Activated naive CD4-positive, alpha-beta T cell treated with Interleukin-2 at 50 U/mL for 16 hours (primary cell): ENCODE data around the gene HERPUD1.
"Not testable (repeated sequence)": the region's sequence is repeated elsewhere in the genome, so short reads cannot be mapped to it uniquely, and the experiment has no call there.

Source experiments
- DNase-seq: peaks from one replicate; pipeline ENCODE4 v3.0.0-alpha.2; 2020

HERPUD1 gene, protein sequence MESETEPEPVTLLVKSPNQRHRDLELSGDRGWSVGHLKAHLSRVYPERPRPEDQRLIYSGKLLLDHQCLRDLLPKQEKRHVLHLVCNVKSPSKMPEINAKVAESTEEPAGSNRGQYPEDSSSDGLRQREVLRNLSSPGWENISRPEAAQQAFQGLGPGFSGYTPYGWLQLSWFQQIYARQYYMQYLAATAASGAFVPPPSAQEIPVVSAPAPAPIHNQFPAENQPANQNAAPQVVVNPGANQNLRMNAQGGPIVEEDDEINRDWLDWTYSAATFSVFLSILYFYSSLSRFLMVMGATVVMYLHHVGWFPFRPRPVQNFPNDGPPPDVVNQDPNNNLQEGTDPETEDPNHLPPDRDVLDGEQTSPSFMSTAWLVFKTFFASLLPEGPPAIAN

DNA sequence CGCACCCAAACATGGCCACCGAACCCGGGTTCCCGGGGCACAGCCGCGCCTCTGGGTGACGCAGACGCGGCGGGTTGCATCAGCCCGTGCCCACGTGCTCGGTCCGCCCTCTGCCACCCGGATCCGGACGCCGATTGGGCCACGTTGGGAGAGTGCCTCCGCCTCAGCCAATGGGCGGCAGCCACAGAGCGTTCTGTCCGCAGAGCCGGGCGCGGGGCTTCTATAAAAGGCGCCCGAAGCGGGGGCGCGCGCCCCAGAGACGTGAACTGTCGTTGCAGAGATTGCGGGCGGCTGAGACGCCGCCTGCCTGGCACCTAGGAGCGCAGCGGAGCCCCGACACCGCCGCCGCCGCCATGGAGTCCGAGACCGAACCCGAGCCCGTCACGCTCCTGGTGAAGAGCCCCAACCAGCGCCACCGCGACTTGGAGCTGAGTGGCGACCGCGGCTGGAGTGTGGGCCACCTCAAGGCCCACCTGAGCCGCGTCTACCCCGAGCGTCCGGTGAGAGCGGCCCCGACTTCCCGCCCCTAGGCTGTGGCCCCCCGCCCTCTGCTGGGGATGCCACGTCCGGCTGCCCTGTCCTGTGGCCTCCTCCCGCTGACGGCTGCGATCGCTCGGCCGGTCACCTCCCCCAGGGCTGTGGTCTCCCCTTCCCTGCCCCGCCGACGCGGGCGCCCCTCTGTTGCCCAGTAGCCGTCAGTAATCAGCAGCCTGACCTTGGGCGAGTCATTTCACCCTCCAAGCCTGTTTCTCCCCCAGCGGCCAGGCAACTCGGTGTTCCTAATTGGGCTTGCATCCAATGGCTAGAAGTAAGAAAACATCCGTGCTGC is at the start of gene HERPUD1:
Gene HERPUD1 (plus strand): TSS at position 251 of the 829 bp plus-strand sequence. CDS start 103 bp downstream, at position 354.
- DNase-seq: peak; percentile 99

DNA sequence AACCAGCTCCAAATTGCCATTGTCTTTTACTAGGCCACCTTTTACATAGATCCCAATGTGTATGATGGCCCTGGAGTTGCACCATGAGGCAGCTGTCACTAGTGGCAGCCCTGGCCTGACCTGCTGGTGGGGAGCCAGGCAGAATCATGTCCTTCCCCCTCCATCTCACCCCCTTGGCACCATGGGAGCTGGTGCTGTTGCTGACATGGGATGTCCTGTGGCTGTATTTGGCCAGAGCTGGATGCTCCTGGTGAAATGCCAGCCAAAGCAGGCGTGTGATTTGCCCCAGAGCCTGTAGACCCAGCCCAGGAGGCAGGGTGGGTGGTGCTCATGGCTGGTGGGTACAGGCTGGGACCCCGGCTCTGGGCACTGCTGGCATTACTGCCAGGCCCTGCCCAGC is 48.4 kb upstream of the HERPUD1 start:
- no peak for DNase-seq

DNA sequence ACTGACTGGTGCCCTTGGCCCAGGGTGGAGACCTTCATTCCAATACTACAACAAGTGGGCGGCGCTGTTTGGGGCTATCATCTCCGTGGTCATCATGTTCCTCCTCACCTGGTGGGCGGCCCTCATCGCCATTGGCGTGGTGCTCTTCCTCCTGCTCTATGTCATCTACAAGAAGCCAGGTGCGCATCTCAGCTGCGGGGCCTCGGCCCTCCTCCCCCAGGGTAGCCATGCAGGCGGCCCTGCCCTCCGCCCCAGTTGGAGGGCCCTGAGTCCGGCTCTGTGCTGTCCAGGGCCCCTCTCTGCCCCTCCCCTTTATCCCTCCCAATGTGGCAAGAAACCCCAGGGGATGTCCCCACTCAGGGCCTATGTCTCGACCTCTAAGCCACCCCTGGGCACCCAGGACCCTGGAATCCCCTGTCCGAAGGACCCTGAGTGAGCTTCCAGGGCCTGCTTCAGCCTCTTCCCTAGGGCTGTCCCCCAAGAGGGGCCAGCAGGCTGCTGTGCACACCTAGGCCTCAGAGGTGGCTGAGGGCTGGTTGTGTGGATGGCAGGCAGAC is 47.8 kb upstream of the HERPUD1 start:
- no peak for DNase-seq

DNA sequence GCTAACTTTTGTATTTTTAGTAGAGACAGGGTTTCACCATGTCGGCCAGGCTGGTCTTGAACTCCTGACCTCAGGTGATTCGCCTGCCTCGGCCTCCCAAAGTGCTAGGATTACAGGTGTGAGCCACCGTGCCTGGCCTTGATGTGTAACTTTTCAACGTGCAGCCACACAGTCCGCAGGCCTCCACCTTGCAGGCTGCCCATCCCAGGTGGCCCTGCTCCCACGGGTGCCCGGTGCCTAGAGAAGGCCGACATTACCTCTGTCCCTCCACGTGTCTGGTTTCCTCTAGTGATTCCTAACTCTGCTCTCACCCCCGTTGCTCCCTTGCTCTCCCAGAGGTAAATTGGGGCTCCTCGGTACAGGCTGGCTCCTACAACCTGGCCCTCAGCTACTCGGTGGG is 47.0 kb upstream of the HERPUD1 start:
- DNase-seq: not testable (repeated sequence)

DNA sequence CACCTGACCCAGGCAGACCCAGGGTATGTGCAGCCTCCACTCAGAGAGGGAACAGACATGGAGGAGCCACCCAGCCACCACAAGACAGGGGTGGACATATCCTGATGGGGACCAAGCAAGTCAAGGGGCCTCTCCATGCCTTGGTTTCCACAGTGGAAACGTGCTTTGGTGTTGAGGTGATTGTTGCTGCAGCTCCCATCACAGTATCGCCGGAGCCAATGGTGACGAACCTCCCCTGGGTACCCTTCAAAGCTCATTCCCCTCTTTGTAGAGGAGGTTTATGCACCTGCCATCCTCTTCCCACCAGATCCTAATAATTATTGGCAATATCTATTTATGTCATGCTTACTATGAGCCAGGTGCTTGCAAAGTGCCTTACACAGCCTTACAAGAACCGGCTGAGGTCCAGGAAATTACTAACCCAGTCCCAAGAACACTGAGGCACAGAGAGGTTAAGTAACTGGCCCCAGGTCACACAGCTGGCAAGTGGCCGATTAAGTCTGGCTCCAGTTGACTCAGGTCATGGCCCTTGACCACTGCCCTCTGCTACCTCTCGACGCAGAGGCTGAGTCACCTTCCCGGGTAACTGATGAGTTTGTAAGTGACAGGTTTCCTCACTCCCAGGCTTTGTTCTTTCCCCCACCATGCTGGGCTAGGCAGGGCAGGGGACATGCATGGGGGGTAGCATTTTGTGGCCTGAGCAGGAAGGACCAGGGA is 46.3 kb upstream of the HERPUD1 start:
- DNase-seq: no peak

DNA sequence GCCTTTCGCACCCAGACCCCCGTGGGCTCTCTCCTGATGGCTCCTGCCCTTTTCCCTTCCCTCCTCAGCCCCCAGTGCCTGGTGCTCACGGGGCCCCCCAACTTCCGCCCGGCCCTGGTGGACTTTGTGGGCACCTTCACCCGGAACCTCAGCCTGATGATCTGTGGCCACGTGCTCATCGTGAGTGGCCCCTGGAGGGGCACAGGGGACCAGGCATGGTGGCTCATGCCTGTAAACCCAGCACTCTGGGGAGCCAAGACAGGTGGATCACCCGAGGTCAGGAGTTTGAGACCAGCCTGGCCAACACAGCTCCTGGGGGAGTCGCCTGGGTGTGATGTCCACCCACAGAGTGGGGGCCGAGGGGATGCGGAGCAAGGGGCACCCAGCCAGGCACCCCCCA is 45.6 kb upstream of the HERPUD1 start:
- no peak for DNase-seq

DNA sequence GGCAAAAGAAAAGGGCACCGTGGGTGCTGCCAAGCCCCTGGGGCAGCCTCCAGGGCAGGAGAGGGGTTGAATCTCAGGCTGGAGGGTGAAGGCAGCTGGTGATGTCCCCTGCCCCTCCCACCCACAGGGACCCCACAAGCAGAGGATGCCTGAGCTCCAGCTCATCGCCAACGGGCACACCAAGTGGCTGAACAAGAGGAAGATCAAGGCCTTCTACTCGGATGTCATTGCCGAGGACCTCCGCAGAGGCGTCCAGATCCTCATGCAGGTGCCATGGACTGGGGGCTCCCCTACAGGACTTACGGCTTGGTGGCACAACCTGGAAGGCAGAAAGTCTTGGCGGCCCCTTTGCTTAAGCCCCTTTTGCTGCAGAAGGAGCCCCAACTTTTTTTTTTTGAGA is 45.1 kb upstream of the HERPUD1 start:
- DNase-seq: no peak

DNA sequence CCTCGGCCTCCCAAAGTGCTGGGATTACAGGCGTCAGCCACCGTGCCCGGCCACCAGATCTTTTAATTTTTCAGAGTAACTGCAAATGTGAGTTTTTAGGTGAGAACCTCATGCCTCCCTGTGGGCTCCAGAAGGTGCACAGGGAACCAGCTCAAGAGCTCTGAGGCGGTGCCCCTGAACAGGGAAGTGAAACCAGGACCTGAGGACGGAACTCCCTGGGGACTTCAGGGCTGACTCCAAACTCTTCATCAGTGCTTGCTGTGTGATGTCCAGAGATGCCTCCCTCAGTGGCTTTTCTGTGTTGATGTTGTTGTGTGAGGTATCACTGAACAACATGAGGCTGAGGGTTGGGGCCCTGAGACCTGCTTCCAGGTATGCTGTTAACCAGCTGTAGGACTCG is 43.1 kb upstream of the HERPUD1 start:
- no peak for DNase-seq

DNA sequence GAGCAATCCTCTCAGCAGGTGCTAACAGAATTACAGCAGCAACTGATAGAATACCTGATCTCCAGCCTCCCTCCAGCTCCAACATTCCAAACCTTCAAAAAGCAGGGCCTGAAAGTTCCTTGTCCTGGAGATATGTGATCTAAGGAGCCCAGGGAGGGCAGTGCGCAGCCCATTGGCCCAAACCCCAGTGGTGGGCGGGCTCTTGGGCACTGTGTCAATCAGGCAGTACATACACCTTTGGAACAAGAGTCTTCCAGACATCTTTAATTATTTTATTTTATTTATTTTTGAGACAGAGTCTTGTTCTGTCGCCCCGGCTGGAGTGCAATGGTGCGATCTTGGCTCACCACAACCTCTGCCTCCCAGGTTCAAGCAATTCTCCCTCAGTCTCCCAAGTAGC is 42.7 kb upstream of the HERPUD1 start:
- no peak for DNase-seq

DNA sequence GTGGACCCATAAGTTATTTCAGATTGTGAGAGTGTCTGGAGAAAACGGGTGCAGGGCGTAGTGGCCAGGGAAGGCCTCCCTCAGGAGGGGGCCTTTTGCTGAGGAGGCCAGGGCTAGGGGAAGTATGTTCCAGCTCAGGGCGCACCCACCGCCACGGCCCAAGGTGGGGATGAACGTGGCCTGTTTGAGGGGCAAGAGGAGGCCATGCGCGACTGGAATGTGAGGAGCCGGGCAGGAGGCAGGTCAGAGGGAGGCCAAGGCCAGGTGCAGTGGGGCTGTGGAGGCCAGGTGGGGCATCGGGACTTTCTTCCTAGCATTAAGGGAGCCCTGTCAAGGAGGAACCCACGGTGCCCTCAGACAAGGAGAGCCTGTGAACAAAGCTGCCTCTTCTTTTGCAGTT is 40.3 kb upstream of the HERPUD1 start:
- no peak for DNase-seq

DNA sequence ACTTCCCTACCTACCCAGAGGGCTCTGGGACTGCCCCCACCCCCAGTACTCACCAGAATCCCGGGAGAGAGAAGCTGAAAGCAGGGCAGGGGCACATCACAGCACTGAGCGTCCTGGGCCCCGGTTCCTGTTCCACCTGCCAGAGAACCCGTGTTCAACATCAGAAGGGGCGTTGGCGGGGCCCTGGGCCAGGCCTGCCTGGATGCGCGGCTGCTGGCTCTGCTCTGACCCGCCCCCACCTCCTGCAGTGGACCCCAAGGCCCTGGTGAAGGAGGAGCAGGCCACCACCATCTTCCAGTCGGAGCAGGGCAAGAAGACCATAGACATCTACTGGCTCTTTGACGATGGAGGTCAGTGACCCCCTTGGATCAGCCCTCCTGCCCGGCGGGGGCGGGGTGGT is 39.2 kb upstream of the HERPUD1 start:
- DNase-seq: no peak

DNA sequence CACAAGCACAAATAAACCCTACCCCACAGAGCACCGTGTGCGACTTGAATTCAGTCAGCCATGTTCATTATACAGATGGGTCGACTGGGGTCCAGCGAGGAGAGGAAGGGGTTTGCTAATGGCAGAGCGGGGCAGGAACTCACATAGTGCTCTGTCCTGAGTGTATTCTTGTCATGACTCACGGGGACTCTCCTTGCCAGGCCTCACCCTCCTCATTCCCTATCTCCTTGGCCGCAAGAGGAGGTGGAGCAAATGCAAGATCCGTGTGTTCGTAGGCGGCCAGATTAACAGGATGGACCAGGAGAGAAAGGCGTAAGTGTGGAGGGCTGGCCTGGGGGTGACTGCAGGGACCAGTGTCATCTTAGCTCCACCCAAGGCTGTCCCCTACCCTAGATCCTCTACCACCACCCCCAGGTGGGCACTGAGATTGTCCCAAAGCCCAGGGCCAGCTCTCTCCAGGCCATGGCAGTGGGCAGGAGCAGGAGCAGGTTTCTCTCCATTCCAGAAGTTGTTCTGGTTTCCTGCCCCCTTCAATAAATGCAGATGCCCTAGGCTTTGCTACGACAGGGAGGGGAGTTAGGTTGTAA is 37.5 kb upstream of the HERPUD1 start:
- no peak for DNase-seq

DNA sequence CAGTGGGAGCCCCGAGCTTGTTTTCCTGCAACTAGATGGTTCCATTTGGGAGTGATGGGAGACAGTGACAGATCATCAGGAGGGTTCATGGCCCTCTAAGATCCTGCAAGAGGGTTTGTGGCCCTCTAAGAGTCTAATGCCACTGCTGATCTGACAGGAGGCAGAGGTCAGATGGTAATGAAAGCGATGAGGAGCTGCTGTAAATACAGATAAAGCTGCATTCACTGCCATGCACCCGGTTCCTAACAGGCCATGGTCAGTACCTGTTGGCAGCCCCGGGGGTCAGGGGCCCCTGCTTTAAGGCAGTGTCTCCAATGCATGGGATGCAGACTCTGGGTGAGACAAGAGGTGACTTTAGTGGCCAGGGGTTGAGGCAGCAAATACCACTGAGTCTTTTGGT is 36.1 kb upstream of the HERPUD1 start:
- DNase-seq: no peak

DNA sequence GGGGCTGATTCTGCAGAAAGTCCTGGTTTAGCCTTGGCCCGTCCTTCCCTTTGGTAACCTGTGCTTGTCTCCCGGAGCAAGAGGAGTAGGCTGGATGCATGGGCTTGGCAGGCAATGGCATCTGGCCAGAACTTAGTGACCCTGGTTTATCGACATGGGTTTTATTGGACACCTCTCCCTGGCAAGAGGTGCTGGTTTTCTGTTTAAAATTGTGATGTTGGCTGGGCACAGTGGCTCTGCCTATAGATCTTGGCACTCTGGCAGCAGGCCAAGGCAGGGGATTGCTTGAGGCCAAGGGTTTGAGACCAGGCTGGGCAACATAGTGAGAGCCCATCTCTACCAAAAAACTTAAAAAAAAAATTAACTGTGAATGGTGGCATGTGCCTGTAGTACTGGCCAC is 35.7 kb upstream of the HERPUD1 start:
- no peak for DNase-seq

DNA sequence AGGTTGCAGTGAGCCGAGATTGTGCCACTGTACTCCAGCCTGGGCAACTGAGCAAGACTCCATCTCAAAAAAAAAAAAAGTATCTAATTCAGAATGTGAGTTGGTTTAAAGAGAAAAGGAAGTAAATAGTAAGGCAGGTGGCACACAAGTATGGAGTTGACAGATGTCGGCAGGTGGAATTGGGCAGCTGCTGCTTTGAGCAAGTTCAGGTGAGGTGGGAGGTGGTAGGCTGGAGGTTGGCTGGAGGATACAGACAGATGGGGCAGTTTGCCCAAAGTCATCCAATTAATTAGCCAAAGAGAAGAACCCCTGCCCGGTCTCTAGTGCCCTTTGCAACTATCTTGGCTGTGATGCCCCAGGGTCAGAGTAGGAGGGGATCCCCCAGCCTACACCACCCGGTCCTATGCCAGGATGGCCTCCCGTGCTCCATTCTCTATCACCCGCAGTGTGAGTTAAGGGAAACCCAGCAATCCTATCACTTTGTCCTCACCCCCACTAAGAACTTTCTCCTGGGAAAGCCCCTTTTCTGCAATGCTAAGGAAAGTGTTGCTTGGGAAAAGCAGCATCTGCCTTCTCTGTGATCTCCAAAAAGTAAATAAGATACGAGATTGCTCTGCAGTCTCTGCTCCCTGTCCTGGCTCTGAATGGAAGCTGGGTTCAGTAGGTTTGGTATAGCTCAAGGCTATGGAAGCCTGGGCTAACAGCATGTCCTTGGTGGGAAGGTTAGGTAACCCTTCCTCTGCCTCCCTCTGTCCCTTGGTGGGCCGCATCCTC is 34.7 kb upstream of the HERPUD1 start:
- no peak for DNase-seq

DNA sequence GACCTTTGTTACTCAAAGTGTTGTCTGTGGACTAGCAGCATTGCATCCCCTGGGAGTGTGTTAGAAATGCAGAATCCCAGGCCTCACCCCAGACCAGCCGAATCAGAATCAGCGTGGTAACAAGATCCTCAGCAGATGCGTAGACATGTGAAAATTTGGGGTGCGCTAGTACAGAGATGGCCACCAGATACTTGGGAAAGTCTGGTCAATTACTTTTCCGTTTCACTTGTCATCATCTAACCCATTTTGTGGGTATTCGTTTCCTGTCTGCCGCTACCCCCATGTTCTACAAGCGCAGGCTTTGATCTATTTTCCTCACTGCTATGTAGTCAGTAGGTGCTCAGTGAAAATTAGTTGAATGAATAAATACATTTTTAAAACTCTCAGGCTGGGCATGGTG is 33.1 kb upstream of the HERPUD1 start:
- no peak for DNase-seq

DNA sequence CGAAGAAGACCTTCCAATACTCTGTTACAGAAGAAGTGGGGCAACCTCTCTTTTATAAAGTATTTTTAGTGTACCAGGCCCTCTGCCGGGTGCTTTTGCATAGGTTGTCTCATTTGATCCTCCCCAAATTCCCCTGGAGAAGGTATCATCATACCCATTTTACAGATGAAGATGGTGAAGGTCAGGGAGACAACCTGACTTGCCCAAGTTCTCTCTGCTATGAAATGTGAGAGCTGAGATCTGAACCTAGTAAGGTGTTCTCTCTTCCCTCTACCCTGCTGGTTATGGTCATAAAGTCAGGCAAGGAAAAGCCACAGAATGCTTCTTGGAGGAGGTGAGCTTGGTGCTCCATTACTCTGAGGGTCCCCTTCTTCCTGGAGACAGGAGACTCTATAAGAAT is 28.1 kb upstream of the HERPUD1 start:
- no peak for DNase-seq

DNA sequence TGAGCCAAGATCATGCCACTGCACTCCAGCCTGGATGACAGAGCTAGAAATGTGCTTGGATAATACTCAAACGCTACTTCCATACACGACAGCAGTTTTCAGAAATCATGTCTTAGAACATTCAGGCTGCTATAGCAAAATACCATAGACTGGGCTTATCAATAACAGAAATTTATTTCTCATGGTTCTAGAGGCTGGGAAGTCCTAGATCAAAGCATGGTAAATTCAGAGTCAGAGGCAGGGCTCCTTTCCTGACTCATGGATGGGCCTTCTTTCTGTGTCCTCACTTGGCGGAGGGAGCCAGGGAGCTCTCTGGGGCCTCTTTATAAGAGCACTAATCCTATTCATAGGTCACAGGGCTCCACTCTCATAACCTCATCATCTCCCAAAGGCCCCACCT is 24.5 kb upstream of the HERPUD1 start:
- no peak for DNase-seq

DNA sequence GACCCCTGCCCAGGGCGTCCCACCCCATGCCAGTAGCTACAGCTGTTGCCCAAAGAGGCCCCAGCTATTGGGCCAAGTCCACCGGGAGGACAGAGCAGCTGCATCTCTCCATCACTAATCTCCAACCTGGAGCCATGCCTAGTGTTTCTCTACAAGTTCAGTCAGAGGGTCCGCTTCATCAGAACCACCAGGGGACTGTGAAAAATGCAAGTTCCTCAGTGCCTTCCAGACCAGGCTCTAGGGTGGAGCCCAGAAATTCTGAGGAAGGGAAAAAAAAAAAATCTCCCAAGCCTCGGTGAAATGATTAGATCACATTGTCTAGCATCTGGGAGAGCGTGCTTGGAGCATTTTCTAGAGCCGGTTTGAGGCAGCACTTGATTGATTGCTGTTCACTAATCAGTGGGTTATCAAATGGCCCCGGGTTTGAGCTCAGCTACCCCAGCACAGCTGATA is 22.4 kb upstream of the HERPUD1 start:
- no peak for DNase-seq

DNA sequence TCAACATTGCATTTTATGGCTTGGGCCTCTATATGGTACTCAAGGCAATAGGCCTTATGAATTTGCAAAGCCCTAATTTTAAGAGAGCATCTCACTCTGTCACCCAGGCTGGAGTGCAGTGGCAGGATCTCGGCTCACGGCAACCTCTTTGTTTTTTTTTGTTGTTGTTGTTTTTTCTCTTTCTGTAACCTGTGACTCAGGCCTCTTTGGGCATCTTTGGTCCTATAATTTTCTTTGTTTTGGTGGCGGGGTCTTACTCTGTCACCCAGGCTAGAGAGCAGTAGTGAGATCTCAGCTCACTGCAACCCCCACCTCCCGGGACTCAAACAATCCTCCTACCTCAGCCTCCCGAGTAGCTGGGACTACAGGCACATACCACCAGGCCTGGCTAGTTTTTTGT is 21.8 kb upstream of the HERPUD1 start:
- DNase-seq: no peak

DNA sequence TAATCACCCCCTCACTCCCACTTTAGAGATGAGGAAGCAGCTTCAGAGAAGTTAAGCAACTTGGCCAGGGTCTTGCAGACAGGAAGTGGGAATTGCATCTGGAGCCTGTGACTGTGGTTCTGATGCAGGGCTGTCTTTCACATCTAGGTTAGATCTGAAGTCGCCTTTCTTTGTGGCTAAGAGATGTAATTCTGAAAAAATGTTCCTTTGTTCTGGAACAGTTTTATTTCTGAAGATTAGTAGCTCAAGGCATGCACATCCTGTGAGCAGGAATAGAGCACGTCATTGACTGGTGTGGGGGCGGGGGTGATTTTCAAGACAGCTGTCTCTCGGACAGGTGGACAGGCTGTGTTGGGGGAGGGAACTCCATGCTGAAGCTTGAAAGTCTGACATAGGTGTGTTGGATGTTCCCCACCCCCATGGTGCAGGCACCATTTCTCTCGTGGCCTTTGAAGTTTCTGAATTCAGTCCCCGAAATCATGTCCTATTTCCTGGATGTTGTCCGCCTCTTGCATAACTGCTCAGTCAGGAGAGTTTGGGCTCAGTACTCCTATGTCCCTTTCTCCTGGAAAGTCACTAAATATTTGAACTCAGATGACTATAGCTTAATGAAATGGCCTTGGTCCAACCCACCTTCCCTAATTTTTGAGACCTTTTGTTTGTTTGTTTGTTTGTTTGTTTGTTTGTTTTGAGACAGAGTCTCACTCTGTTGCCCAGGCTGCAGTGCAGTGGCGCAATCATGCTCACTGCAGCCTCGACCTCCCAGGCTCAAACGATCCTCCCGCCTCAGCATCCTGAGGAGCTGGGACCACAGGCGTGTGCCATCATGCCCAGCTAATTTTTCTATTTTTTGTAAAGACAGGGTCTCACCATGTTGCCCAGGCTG is 21.0 kb upstream of the HERPUD1 start:
- no peak for DNase-seq
